ENCODE measurements around the gene RPS24.
"Not testable (repeated sequence)": the region's sequence is repeated elsewhere in the genome, so short reads cannot be mapped to it uniquely, and the experiment has no call there.

Gene RPS24

GRCh38 chr10:78033637-78034470, at the start of gene RPS24:
Gene RPS24, plus strand, starts transcription at chr10:78033863. Its CDS starts 39 bp downstream, at chr10:78033902.
- H3K4me1 ChIP-seq (ENCODE audit: control insufficient read depth, insufficient read depth, low read length): peaks cover 3% of the 10 kb centered on the region; the same call in 1 of the 2 replicates
- whole genome bisulfite sequencing (ENCODE audit: insufficient coverage, insufficient read length): no CpG with 5 or more reads among the region's 55 CpGs

GRCh38 chr10:77984986-77985385, 48.7 kb upstream of the RPS24 start:
- no CpG with 5 or more reads among the region's 4 CpGs for WGBS (ENCODE audit: insufficient coverage, insufficient read length)
- DNase-seq (ENCODE audit: low read depth, low spot score): no peak
- H3K36me3 ChIP-seq (ENCODE audit: control insufficient read depth, insufficient read depth, low read length): peaks cover 43% of the 10 kb centered on the region
- H3K27ac ChIP-seq (ENCODE audit: low read length): no peak overlapping the region
- H3K9me3 ChIP-seq (ENCODE audit: control insufficient read depth, insufficient read depth, low read length): no peaks in the 10 kb centered on the region
- no peak overlapping the region for H3K4me3 ChIP-seq (ENCODE audit: low read length)
- no peaks in the 10 kb centered on the region for H3K4me1 ChIP-seq (ENCODE audit: control insufficient read depth, insufficient read depth, low read length)
- no peaks in the 10 kb centered on the region for H3K27me3 ChIP-seq (ENCODE audit: control insufficient read depth, insufficient read depth, low read length)

More at GRCh38 chr10:78033637-78034470, at the start of gene RPS24:
- Histone ChIP-seq H3K9me3 (ENCODE audit: control insufficient read depth, insufficient read depth, low read length) (no peaks in the 10 kb centered on the region), H3K27ac (ENCODE audit: low read length) (no peak within 1 kb of the TSS), H3K4me3 (ENCODE audit: low read length) (peak within 1 kb of the TSS; percentile 66), H3K36me3 (ENCODE audit: control insufficient read depth, insufficient read depth, low read length) (peaks cover 27% of the 10 kb centered on the region; the same call in 1 of the 2 replicates), H3K27me3 (ENCODE audit: control insufficient read depth, insufficient read depth, low read length) (no peaks in the 10 kb centered on the region)
- peak; percentile 95 for DNase-seq (ENCODE audit: low read depth, low spot score)

DNA sequence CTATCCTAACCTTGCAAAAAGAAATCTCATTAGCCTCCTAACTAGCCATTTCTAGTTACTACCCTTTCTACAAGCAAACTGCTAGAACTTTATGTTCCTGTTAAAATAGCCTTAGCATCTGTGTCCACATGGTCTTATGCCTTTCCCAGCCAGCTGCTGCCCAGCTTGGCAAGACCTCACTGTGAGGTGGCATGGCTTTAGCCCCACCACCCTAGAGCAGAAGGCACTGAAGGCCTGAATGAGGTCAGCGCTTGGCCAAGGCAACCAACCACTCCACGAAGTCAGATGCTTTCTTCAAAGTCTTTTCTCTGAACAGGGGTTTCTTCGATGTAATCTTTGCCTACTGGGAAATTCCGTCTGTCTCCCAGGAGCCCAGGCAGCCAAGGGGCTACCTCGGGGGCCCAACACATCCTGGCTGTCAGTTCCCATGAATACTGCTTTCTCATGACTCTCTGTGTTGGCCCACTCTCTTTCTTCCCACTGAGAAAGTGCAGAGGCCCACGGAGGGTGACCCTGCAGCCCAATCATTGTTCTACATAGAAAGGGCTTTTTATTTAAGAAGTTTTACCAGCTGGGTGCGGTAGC, 45.9 kb upstream of the RPS24 start:
- no peak for DNase-seq (ENCODE audit: low read depth, low spot score)
- no peak overlapping the region for H3K4me3 ChIP-seq (ENCODE audit: low read length)
- peaks cover 27% of the 10 kb centered on the region for H3K36me3 ChIP-seq (ENCODE audit: control insufficient read depth, insufficient read depth, low read length)
- H3K27me3 ChIP-seq (ENCODE audit: control insufficient read depth, insufficient read depth, low read length): no peaks in the 10 kb centered on the region
- no peaks in the 10 kb centered on the region for H3K9me3 ChIP-seq (ENCODE audit: control insufficient read depth, insufficient read depth, low read length)
- no CpG with 5 or more reads among the region's 7 CpGs for WGBS (ENCODE audit: insufficient coverage, insufficient read length)
- H3K27ac ChIP-seq (ENCODE audit: low read length): no peak overlapping the region
- H3K4me1 ChIP-seq (ENCODE audit: control insufficient read depth, insufficient read depth, low read length): no peaks in the 10 kb centered on the region

DNA sequence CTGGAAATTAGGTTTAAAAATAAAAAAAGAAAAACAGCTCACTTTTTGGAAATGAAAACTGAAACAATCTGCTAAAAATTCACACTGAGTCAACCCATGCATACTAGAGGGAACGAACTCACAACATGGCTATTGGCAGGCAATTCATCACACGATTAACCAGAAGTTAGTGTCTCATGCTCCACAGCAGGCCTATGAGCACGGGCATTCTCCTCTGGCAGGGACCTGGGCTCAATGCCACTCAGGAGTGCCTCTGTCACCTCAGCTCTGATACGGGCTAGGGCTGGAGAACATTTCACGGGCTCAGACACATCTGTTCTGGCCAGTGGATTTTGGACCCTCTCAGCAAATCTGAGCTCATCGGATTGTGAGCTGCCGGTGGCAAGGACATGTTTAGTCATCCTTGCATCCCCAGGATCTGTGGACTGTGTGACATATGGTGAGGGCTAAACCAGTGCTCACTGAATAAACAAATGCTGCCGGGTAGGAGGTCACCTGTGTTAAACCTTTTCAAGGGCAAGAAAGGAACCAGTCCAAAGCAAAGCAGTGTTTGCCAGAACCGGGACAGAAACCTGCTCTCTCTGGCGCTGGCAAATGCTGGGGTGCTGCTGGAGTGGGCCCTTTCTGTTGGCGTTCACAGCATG, 44.5 kb upstream of the RPS24 start:
- no peak overlapping the region for H3K4me3 ChIP-seq (ENCODE audit: low read length)
- H3K27ac ChIP-seq (ENCODE audit: low read length): no peak overlapping the region
- peaks cover 19% of the 10 kb centered on the region; the same call in 1 of the 2 replicates for H3K36me3 ChIP-seq (ENCODE audit: control insufficient read depth, insufficient read depth, low read length)
- no peaks in the 10 kb centered on the region for H3K9me3 ChIP-seq (ENCODE audit: control insufficient read depth, insufficient read depth, low read length)
- H3K4me1 ChIP-seq (ENCODE audit: control insufficient read depth, insufficient read depth, low read length): no peaks in the 10 kb centered on the region
- H3K27me3 ChIP-seq (ENCODE audit: control insufficient read depth, insufficient read depth, low read length): no peaks in the 10 kb centered on the region
- no CpG with 5 or more reads among the region's 11 CpGs for WGBS (ENCODE audit: insufficient coverage, insufficient read length)
- no peak for DNase-seq (ENCODE audit: low read depth, low spot score)

DNA sequence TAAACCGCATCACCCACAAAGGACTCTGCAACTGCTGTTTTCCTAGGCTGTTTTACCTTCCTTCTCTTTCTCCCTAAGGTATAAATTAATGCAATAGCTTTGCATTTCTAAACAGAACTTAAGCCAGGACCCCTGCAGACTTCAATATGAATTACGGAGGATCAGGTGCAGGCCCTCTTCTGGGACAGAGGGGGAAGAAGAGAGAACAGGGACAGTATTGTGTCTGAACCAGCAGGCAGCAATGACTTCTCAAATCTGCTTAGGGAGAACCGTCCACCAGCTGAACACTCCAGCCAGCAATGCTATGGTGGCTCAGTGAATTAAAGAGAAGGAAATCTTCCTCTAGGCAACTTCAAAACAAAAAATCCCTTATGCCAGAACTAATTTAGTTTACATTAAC, 40.0 kb upstream of the RPS24 start:
- no peaks in the 10 kb centered on the region for H3K4me1 ChIP-seq (ENCODE audit: control insufficient read depth, insufficient read depth, low read length)
- H3K36me3 ChIP-seq (ENCODE audit: control insufficient read depth, insufficient read depth, low read length): peaks cover 2% of the 10 kb centered on the region; the same call in 1 of the 2 replicates
- H3K4me3 ChIP-seq (ENCODE audit: low read length): no peak overlapping the region
- H3K27me3 ChIP-seq (ENCODE audit: control insufficient read depth, insufficient read depth, low read length): no peaks in the 10 kb centered on the region
- H3K9me3 ChIP-seq (ENCODE audit: control insufficient read depth, insufficient read depth, low read length): no peaks in the 10 kb centered on the region
- WGBS (ENCODE audit: insufficient coverage, insufficient read length): no CpG with 5 or more reads among the region's 3 CpGs
- H3K27ac ChIP-seq (ENCODE audit: low read length): no peak overlapping the region
- no peak for DNase-seq (ENCODE audit: low read depth, low spot score)

DNA sequence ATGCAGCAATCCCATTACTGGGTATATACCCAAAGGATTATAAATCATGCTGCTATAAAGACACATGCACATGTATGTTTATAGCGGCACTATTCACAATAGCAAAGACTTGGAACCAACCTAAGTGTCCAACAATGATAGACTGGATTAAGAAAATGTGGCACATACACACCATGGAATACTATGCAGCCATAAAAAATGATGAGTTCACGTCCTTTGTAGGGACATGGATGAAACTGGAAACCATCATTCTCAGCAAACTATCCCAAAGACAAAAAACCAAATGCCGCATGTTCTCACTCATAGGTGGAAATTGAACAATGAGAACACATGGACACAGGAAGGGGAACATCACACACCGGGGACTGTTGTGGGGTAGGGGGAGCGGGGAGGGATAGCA, 34.9 kb upstream of the RPS24 start:
- H3K27ac ChIP-seq (ENCODE audit: low read length); H3K27me3 ChIP-seq (ENCODE audit: control insufficient read depth, insufficient read depth, low read length); H3K4me1 ChIP-seq (ENCODE audit: control insufficient read depth, insufficient read depth, low read length); H3K4me3 ChIP-seq (ENCODE audit: low read length); H3K9me3 ChIP-seq (ENCODE audit: control insufficient read depth, insufficient read depth, low read length); DNase-seq (ENCODE audit: low read depth, low spot score): not testable (repeated sequence)
- H3K36me3 ChIP-seq (ENCODE audit: control insufficient read depth, insufficient read depth, low read length): peaks cover 24% of the 10 kb centered on the region; the same call in 1 of the 2 replicates
- no CpG with 5 or more reads among the region's 5 CpGs for WGBS (ENCODE audit: insufficient coverage, insufficient read length)

- DNase-seq (ENCODE audit: low read depth, low spot score): no peak
- H3K4me1 ChIP-seq (ENCODE audit: control insufficient read depth, insufficient read depth, low read length): no peaks in the 10 kb centered on the region
- H3K27me3 ChIP-seq (ENCODE audit: control insufficient read depth, insufficient read depth, low read length): no peaks in the 10 kb centered on the region
- H3K4me3 ChIP-seq (ENCODE audit: low read length): no peak overlapping the region
- H3K27ac ChIP-seq (ENCODE audit: low read length): no peak overlapping the region
- no peaks in the 10 kb centered on the region for H3K9me3 ChIP-seq (ENCODE audit: control insufficient read depth, insufficient read depth, low read length)
- H3K36me3 ChIP-seq (ENCODE audit: control insufficient read depth, insufficient read depth, low read length): peaks cover 30% of the 10 kb centered on the region
Observed at GRCh38 chr10:78000206-78000605, 33.5 kb upstream of the RPS24 start.

- Histone ChIP-seq H3K4me1 (ENCODE audit: control insufficient read depth, insufficient read depth, low read length) (no peaks in the 10 kb centered on the region), H3K4me3 (ENCODE audit: low read length) (no peak overlapping the region), H3K9me3 (ENCODE audit: control insufficient read depth, insufficient read depth, low read length) (no peaks in the 10 kb centered on the region), H3K27me3 (ENCODE audit: control insufficient read depth, insufficient read depth, low read length) (no peaks in the 10 kb centered on the region), H3K27ac (ENCODE audit: low read length) (no peak overlapping the region), H3K36me3 (ENCODE audit: control insufficient read depth, insufficient read depth, low read length) (peaks cover 33% of the 10 kb centered on the region)
- no peak for DNase-seq (ENCODE audit: low read depth, low spot score)
- WGBS (ENCODE audit: insufficient coverage, insufficient read length): no CpG with 5 or more reads among the region's 6 CpGs
Observed at GRCh38 chr10:78000956-78001472, 32.6 kb upstream of the RPS24 start.

- Histone ChIP-seq H3K4me3 (ENCODE audit: low read length) (no peak overlapping the region), H3K27me3 (ENCODE audit: control insufficient read depth, insufficient read depth, low read length) (no peaks in the 10 kb centered on the region), H3K36me3 (ENCODE audit: control insufficient read depth, insufficient read depth, low read length) (peaks cover 36% of the 10 kb centered on the region), H3K4me1 (ENCODE audit: control insufficient read depth, insufficient read depth, low read length) (no peaks in the 10 kb centered on the region), H3K9me3 (ENCODE audit: control insufficient read depth, insufficient read depth, low read length) (no peaks in the 10 kb centered on the region), H3K27ac (ENCODE audit: low read length) (no peak overlapping the region)
- no CpG with 5 or more reads among the region's 4 CpGs for WGBS (ENCODE audit: insufficient coverage, insufficient read length)
- no peak for DNase-seq (ENCODE audit: low read depth, low spot score)
Observed at GRCh38 chr10:78002541-78003288, 30.9 kb upstream of the RPS24 start.

All from iPS DF 6.9 (cell line).